Small intestine (tissue), 7 donors: Measurements from ENCODE around the gene LDB3. TPM values are rescaled to one million over a fixed set of nuclear protein-coding genes. Genes with fewer than 3 reads are reported as not detected.

Experiments used
- DNase-seq, 2 donors: peaks; one replicate each; pipeline versions ENCODE4 v3.0.0 to v3.0.0-alpha.2; 2013
- FAIRE-seq: peaks from 2 replicates; lab custom pipeline; 2012; peaks lifted over from hg19 to GRCh38; lab: Jason Lieb, UNC
- H3K27ac ChIP-seq, 3 donors: one replicate each; pipeline ENCODE4 v1.5.1; 2013; ENCODE audit warnings: low read length in 2 of 3, mild to moderate bottlenecking in 2 of 3, control low read depth in 1 of 3, inconsistent platforms in 1 of 3, low read depth in 1 of 3, moderate library complexity in 1 of 3
- H3K27me3 ChIP-seq, 3 donors: one replicate each; pipeline ENCODE4 v1.6.1; 2013; ENCODE audit warnings: low read length in 3 of 3, inconsistent platforms in 1 of 3; ENCODE audit not compliant: control insufficient read depth in 3 of 3, insufficient read depth in 3 of 3
- H3K36me3 ChIP-seq, 3 donors: one replicate each; pipeline ENCODE4 v1.6.1; 2013; ENCODE audit warnings: low read length in 3 of 3, inconsistent platforms in 1 of 3, low read depth in 1 of 3, mild to moderate bottlenecking in 1 of 3, moderate library complexity in 1 of 3; ENCODE audit not compliant: control insufficient read depth in 3 of 3, insufficient read depth in 2 of 3
- H3K4me1 ChIP-seq, 3 donors: one replicate each; pipeline ENCODE4 v1.6.1; 2013; ENCODE audit warnings: low read length in 2 of 3, inconsistent platforms in 1 of 3, low read depth in 1 of 3, mild to moderate bottlenecking in 1 of 3, moderate library complexity in 1 of 3; ENCODE audit not compliant: control insufficient read depth in 3 of 3, insufficient read depth in 2 of 3
- H3K4me3 ChIP-seq, 3 donors: one replicate each; pipeline ENCODE4 v1.5.1; 2013; ENCODE audit warnings: low read length in 3 of 3, control low read depth in 1 of 3, inconsistent platforms in 1 of 3, low read depth in 1 of 3, mild to moderate bottlenecking in 1 of 3, moderate library complexity in 1 of 3
- H3K9me3 ChIP-seq, 2 donors: one replicate each; pipeline ENCODE4 v1.6.1; 2013; ENCODE audit warnings: low read depth in 1 of 2, low read length in 1 of 2; ENCODE audit not compliant: control insufficient read depth in 2 of 2, insufficient read depth in 1 of 2
- WGBS, 3 donors: extraction: QIAGEN DNeasy Blood & Tissue Kit; methylation state at CpG; one replicate each; pipeline ENCODE4 v1.1.7; 2013; 5-methylcytosine and 5-hydroxymethylcytosine counted together
- polyA plus RNA-seq, 4 donors: library from polyadenylated mRNA; stranded (reverse) in 3 of 4; unstranded in 1 of 4; fragments of 200-250 nt in 3 of 4; fragments of 120-200 nt in 1 of 4; gene quantifications; one replicate each; pipeline versions ENCODE4 v1.2.1 to v1.2.3, GENCODE V29; 2013
- donor health status: healthy with polysubstance abuse.
- donor health status: control.
- donor health status: control.
- donor health status: Bipolar disorder and iron deficiency.
- donor health status: healthy.

The LDB3 gene
- polyA plus RNA-seq, 4 donors = 0.45 to 2.2 (median 1.4) TPM

- FAIRE-seq (no peak), DNase-seq (no peak)
- 85 to 89% (median 89%) methylated on average over 17 to 19 of the region's 19 CpGs for WGBS, 3 donors
- Histone ChIP-seq H3K4me3 (no peak overlapping the region), H3K27ac (no peak overlapping the region), H3K36me3 (no peaks in the 10 kb centered on the region), H3K27me3 (no peaks in the 10 kb centered on the region), H3K4me1 (no peaks in the 10 kb centered on the region), H3K9me3 (no peaks in the 10 kb centered on the region)
Measured at GRCh38 chr10:86659161-86659691, 9.1 kb upstream of the LDB3 start.

- Histone ChIP-seq H3K4me3 (no peak overlapping the region), H3K36me3 (no peaks in the 10 kb centered on the region), H3K9me3 (no peaks in the 10 kb centered on the region), H3K27me3 (no peaks in the 10 kb centered on the region), H3K27ac (no peak overlapping the region), H3K4me1 (peaks cover 0 to 6% (median 0%) of the 10 kb centered on the region in 3 donors)
- no peak for DNase-seq
- no peak for FAIRE-seq
- 87 to 92% (median 90%) methylated on average over 15 to 17 of the region's 17 CpGs for WGBS, 3 donors
Measured at GRCh38 chr10:86659721-86660453, 8.4 kb upstream of the LDB3 start.

- no peak overlapping the region for H3K4me3 ChIP-seq
- peaks cover 0 to 8% (median 0%) of the 10 kb centered on the region in 3 donors for H3K4me1 ChIP-seq
- WGBS, 3 donors = 77 to 81% (median 81%) methylated on average over 16 to 17 of the region's 17 CpGs
- no peak overlapping the region for H3K27ac ChIP-seq
- no peak for DNase-seq
- H3K9me3 ChIP-seq = no peaks in the 10 kb centered on the region
- H3K27me3 ChIP-seq = no peaks in the 10 kb centered on the region
- no peaks in the 10 kb centered on the region for H3K36me3 ChIP-seq
- no peak for FAIRE-seq
Measured at GRCh38 chr10:86661161-86662025, 6.9 kb upstream of the LDB3 start.

- no peak for FAIRE-seq
- Histone ChIP-seq H3K4me1 (peaks cover 0 to 8% (median 0%) of the 10 kb centered on the region in 3 donors), H3K36me3 (no peaks in the 10 kb centered on the region), H3K27me3 (no peaks in the 10 kb centered on the region), H3K4me3 (no peak overlapping the region), H3K27ac (no peak overlapping the region), H3K9me3 (no peaks in the 10 kb centered on the region)
- WGBS, 3 donors = 81 to 89% (median 86%) methylated on average over 19 of the region's 19 CpGs
- DNase-seq = no peak
Measured at GRCh38 chr10:86662186-86663045, 5.9 kb upstream of the LDB3 start.

GRCh38 chr10:86663046-86663345 is 5.3 kb upstream of the LDB3 start:
- Histone ChIP-seq H3K27ac (no peak overlapping the region), H3K9me3 (no peaks in the 10 kb centered on the region), H3K36me3 (no peaks in the 10 kb centered on the region), H3K27me3 (no peaks in the 10 kb centered on the region), H3K4me1 (peaks cover 0 to 8% (median 0%) of the 10 kb centered on the region in 3 donors), H3K4me3 (no peak overlapping the region)
- FAIRE-seq (no peak), DNase-seq (no peak)
- WGBS, 3 donors = 91 to 94% (median 94%) methylated on average over 8 of the region's 8 CpGs

- DNase-seq = no peak
Measured at GRCh38 chr10:86663576-86664339, 4.6 kb upstream of the LDB3 start.

GRCh38 chr10:86664341-86665217 is 3.7 kb upstream of the LDB3 start:
- Histone ChIP-seq H3K27ac (no peak overlapping the region), H3K36me3 (no peaks in the 10 kb centered on the region), H3K4me3 (no peak overlapping the region), H3K9me3 (no peaks in the 10 kb centered on the region), H3K27me3 (no peaks in the 10 kb centered on the region), H3K4me1 (peaks cover 0 to 8% (median 0%) of the 10 kb centered on the region in 3 donors)
- peak in 1 of 2 donors; percentile 33 for DNase-seq
- WGBS, 3 donors = 57 to 71% (median 62%) methylated on average over 13 of the region's 13 CpGs
- FAIRE-seq = no peak

More at GRCh38 chr10:86663576-86664339, 4.6 kb upstream of the LDB3 start:
- H3K36me3 ChIP-seq = no peaks in the 10 kb centered on the region
- H3K27me3 ChIP-seq = no peaks in the 10 kb centered on the region
- FAIRE-seq = no peak
- 71 to 82% (median 74%) methylated on average over 10 of the region's 10 CpGs for WGBS, 3 donors
- H3K9me3 ChIP-seq = no peaks in the 10 kb centered on the region
- no peak overlapping the region for H3K27ac ChIP-seq
- no peak overlapping the region for H3K4me3 ChIP-seq
- H3K4me1 ChIP-seq = peaks cover 0 to 8% (median 0%) of the 10 kb centered on the region in 3 donors
